Endothelial cell of umbilical vein (primary cell): ENCODE measurements around the gene SLC2A4. TPM values are rescaled to one million over a fixed set of nuclear protein-coding genes. Genes with fewer than 3 reads are reported as not detected.

Experiments
- BruUV-seq: library from RNA; stranded (reverse); fragments of 400-500 nt; replicated peaks from 2 replicates; lab custom pipeline; 2021; lab: Mats Ljungman, UMichigan
- CTCF ChIA-PET: fragments of 300-600, 350-600 bp; sonication (Branson Sonifier 250); formaldehyde crosslinking; loops from one replicate; lab custom pipeline; 2021; ENCODE audit warnings: antibody characterized with exemption, inconsistent platforms; lab: Charles Lee
- POLR2A ChIA-PET: fragments of 300-600, 350-600 bp; sonication (Branson Sonifier 250); formaldehyde crosslinking; loops from one replicate; lab custom pipeline; 2021; ENCODE audit warnings: antibody characterized with exemption, inconsistent platforms; lab: Charles Lee
- DNase-seq: peaks from one replicate; pipeline ENCODE4 v3.0.0-alpha.2; 2011; ENCODE audit warnings: low read depth, low spot score
- FAIRE-seq: peaks from 2 replicates; lab custom pipeline; 2011; peaks lifted over from hg19 to GRCh38; lab: Jason Lieb, UNC
- H2AFZ ChIP-seq: 2 replicates; pipeline ENCODE4 v1.6.0; 2012; ENCODE audit warnings: low read depth, low read length, control low read depth, inconsistent platforms
- H3K27ac ChIP-seq: 2 replicates; pipeline ENCODE4 v1.5.1; 2011; ENCODE audit warnings: low read depth, mild to moderate bottlenecking, control low read depth, low read length, moderate library complexity; ENCODE audit not compliant: insufficient read depth
- H3K27me3 ChIP-seq, 2 experiments: 2 replicates each; pipeline versions ENCODE4 v1.6.0 to v1.6.1; 2011; ENCODE audit warnings: low read length in 2 of 2, mixed read lengths in 1 of 2; ENCODE audit not compliant: control insufficient read depth in 2 of 2, insufficient read depth in 2 of 2
- H3K36me3 ChIP-seq, 2 experiments: 2 replicates in 1 of 2; 3 replicates in 1 of 2; pipeline ENCODE4 v1.5.1; 2011; ENCODE audit warnings: low read length in 2 of 2, mild to moderate bottlenecking in 1 of 2, moderate library complexity in 1 of 2; ENCODE audit not compliant: control insufficient read depth in 2 of 2, insufficient read depth in 2 of 2; ENCODE audit errors: extremely low read depth in 1 of 2
- H3K4me1 ChIP-seq: 3 replicates; pipeline ENCODE4 v1.5.1; 2011; ENCODE audit warnings: mild to moderate bottlenecking, low read length; ENCODE audit not compliant: control insufficient read depth, insufficient read depth; ENCODE audit errors: extremely low read depth
- H3K4me2 ChIP-seq: 2 replicates; pipeline ENCODE4 v1.6.1; 2011; ENCODE audit warnings: low read length, control low read depth, mixed read lengths; ENCODE audit not compliant: insufficient read depth
- H3K4me3 ChIP-seq, 3 experiments: fragments of 200-600 bp in 1 of 3; sonication (generic), shearing (Covaris generic) in 1 of 3; replicated peaks in 1 of 3; 2 replicates each; pipeline ENCODE4 v1.5.1; 2011 to 2016; ENCODE audit warnings: control low read depth in 3 of 3, low read length in 3 of 3, mild to moderate bottlenecking in 2 of 3, inconsistent platforms in 1 of 3, low read depth in 1 of 3, moderate library complexity in 1 of 3; ENCODE audit not compliant: insufficient read depth in 1 of 3
- H3K79me2 ChIP-seq: 2 replicates; pipeline ENCODE4 v1.6.0; 2012; ENCODE audit warnings: low read length, inconsistent platforms; ENCODE audit not compliant: control insufficient read depth, insufficient read depth
- H3K9ac ChIP-seq: replicated peaks from 2 replicates; pipeline ENCODE3; 2011; ENCODE audit warnings: low read length, control low read depth; ENCODE audit not compliant: insufficient read depth; ENCODE audit errors: extremely low read depth
- H3K9me1 ChIP-seq: replicated peaks from 3 replicates; pipeline ENCODE4 v1.6.0; 2011; ENCODE audit warnings: mild to moderate bottlenecking, low read length; ENCODE audit not compliant: control insufficient read depth, insufficient read depth; ENCODE audit errors: extremely low read depth
- H3K9me3 ChIP-seq: replicated peaks from 2 replicates; pipeline ENCODE4 v1.5.1; 2012; ENCODE audit warnings: low read length, inconsistent platforms; ENCODE audit not compliant: control insufficient read depth, insufficient read depth
- H4K20me1 ChIP-seq: replicated peaks from 2 replicates; pipeline ENCODE3; 2011; ENCODE audit warnings: mild to moderate bottlenecking, low read length; ENCODE audit not compliant: control insufficient read depth, insufficient read depth; ENCODE audit errors: extremely low read depth
- EZH2 ChIP-seq: IDR thresholded peaks from 2 replicates; pipeline ENCODE4 v1.6.1; 2012; ENCODE audit warnings: borderline replicate concordance, low read depth, mild to moderate bottlenecking, moderate library complexity, low read length, inconsistent platforms; ENCODE audit not compliant: severe bottlenecking
- FOS ChIP-seq: IDR thresholded peaks from 2 replicates; pipeline ENCODE4 v1.6.1; 2011; ENCODE audit warnings: mild to moderate bottlenecking, low read length, moderate library complexity, borderline replicate concordance; ENCODE audit not compliant: insufficient read depth
- GATA2 ChIP-seq: IDR thresholded peaks from 2 replicates; pipeline ENCODE4 v1.7.0; 2011; ENCODE audit warnings: low read depth, mild to moderate bottlenecking, moderate library complexity, mixed read lengths, low read length; ENCODE audit not compliant: insufficient read length, insufficient read depth
- JUN ChIP-seq: IDR thresholded peaks from 2 replicates; pipeline ENCODE4 v1.6.1; 2011; ENCODE audit warnings: borderline replicate concordance, low read depth; ENCODE audit not compliant: insufficient read length, insufficient read depth
- MAX ChIP-seq: IDR thresholded peaks from 2 replicates; pipeline ENCODE4 v1.6.1; 2011; ENCODE audit not compliant: insufficient read depth, insufficient read length
- MYC ChIP-seq: IDR thresholded peaks from one replicate; pipeline ENCODE4 v1.6.1; 2011; ENCODE audit warnings: mild to moderate bottlenecking, low read depth, low read length
- POLR2A ChIP-seq: IDR thresholded peaks from 2 replicates; pipeline ENCODE4 v1.6.1; 2012; ENCODE audit warnings: low read depth, mild to moderate bottlenecking, control low read depth, low read length
- POLR2AphosphoS5 ChIP-seq: IDR thresholded peaks from 2 replicates; pipeline ENCODE4 v1.6.1; 2012; ENCODE audit warnings: low read depth, mild to moderate bottlenecking, control low read depth, low read length, moderate library complexity; ENCODE audit not compliant: insufficient read depth
- dilution Hi-C: fragments of 300-500 bp; cut with MboI; formaldehyde crosslinking; loops from one replicate; pipeline ENCODE4 v1.15.0; 2019; ENCODE audit warnings: low sequenced_read_pairs; ENCODE audit not compliant: extremely low pct_ligation_motif_present
- intact Hi-C: fragments of 100-400 bp; cut with micrococcal nuclease; formaldehyde crosslinking; loops from one replicate; pipeline ENCODE4 v1.10.0; 2022
- polyA plus RNA-seq, 4 experiments: library from polyadenylated mRNA; depleted of rRNA in 3 of 4; stranded (reverse) in 3 of 4; unstranded in 1 of 4; fragments of >200 nt; gene quantifications; 2 replicates each; pipeline versions ENCODE4 v1.2.1 to v1.2.3, GENCODE V29; 2011 to 2012; ENCODE audit warnings: missing spikeins in 1 of 4
- total RNA-seq: library from RNA; stranded (reverse); gene quantifications from 2 replicates; pipeline ENCODE4 v1.2.3, GENCODE V29; 2021
- TF ChIP-seq, protein P1 (sequence below), 2 donors: IDR thresholded peaks; 1 replicate in 1 of 2; 2 replicates in 1 of 2; pipeline ENCODE4 v1.5.1; 2011; ENCODE audit warnings: low read length in 2 of 2, mild to moderate bottlenecking in 2 of 2, moderate library complexity in 2 of 2, control low read depth in 1 of 2, inconsistent platforms in 1 of 2, low read depth in 1 of 2; ENCODE audit not compliant: insufficient read depth in 1 of 2; ENCODE audit errors: extremely low read depth in 1 of 2

Gene SLC2A4
- total and polyA plus RNA-seq, 2 donors (not counting 3 experiments of a cell fraction or from before 2014, with no cell fraction given) = 0.12 TPM; not detected in 1

DNA sequence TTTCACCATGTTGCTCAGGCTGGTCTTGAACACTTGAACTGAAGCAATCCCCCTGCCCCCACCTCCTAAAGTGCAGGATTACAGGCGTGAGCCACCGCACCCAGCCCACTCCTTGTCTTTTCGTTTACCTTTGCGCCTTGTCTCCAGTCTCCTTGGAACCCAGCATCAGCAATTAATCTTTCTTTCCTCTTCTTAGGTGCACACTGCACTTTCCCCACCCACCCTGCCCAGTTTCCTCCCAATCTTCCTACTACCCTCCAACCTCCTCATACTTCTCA, 17.8 kb upstream of the SLC2A4 start:
- DNase-seq = no peak
- H3K4me2 ChIP-seq = no peak overlapping the region
- ChIA-PET CTCF (interaction anchor here (0.6 to 1.6 kb wide), 4 partner anchors 12 to 93 kb away, joined by 3 to 4 read pairs (median 4); no protein-coding TSS in a partner anchor), POLR2A (interaction anchor here (0.6 kb wide), 1 partner anchor 668 kb away, joined by 9 read pairs; no protein-coding TSS in a partner anchor)
- H3K9ac ChIP-seq = no peak overlapping the region
- no peak overlapping the region for H2AFZ ChIP-seq
- H4K20me1 ChIP-seq = no peaks in the 10 kb centered on the region
- no peaks in the 10 kb centered on the region for H3K27me3 ChIP-seq
- BruUV-seq = no TSS peak
- dilution Hi-C loops (no loop called here), intact Hi-C loops (no loop called here)
- H3K4me1 ChIP-seq = peaks cover 26% of the 10 kb centered on the region
- no peaks in the 10 kb centered on the region for H3K9me3 ChIP-seq
- FAIRE-seq = no peak
- TF ChIP-seq FOS (no peak), MAX (no peak), MYC (no peak), POLR2A (no peak), JUN (no peak), EZH2 (no peak), POLR2AphosphoS5 (no peak), GATA2 (no peak)
- TF ChIP-seq, protein P1, sequence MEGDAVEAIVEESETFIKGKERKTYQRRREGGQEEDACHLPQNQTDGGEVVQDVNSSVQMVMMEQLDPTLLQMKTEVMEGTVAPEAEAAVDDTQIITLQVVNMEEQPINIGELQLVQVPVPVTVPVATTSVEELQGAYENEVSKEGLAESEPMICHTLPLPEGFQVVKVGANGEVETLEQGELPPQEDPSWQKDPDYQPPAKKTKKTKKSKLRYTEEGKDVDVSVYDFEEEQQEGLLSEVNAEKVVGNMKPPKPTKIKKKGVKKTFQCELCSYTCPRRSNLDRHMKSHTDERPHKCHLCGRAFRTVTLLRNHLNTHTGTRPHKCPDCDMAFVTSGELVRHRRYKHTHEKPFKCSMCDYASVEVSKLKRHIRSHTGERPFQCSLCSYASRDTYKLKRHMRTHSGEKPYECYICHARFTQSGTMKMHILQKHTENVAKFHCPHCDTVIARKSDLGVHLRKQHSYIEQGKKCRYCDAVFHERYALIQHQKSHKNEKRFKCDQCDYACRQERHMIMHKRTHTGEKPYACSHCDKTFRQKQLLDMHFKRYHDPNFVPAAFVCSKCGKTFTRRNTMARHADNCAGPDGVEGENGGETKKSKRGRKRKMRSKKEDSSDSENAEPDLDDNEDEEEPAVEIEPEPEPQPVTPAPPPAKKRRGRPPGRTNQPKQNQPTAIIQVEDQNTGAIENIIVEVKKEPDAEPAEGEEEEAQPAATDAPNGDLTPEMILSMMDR (IDR thresholded peaks at IDR 0.05; ENCODE audit: extremely low read depth in 1 of 2, insufficient read depth in 1 of 2, low read depth in 1 of 2, low read length in 2 of 2) = no peak
- H3K36me3 ChIP-seq = peaks cover 0 to 3% of the 10 kb centered on the region in 2 experiments
- no peak overlapping the region for H3K4me3 ChIP-seq
- no peaks in the 10 kb centered on the region for H3K9me1 ChIP-seq
- H3K79me2 ChIP-seq = no peaks in the 10 kb centered on the region
- no peak overlapping the region for H3K27ac ChIP-seq
